ENCODE results near the gene CARS1.

DNA sequence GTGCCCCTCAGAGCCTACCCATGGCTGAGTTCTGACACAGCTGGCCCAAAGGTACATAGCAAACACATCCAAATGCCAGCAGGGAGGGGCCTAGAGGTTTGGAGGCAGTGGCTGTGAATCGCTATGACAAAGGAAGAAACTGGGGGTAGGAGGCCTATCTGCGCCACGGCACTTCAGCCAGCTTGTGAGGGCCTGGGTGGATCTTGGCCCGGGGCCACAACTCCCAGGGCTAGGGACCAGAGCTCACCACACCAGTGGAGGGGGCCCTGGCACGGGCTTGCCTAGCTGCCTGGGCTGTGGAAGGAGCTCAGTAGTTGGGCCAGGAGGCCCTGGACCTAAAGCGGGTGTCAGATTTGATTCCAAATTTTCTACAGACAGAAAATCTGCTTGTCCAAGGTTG is 55.7 kb downstream of the CARS1 start:
- TF ChIP-seq CTCF (IDR thresholded peaks at IDR 0.05; ENCODE audit: insufficient read depth, low read length, poor library complexity, severe bottlenecking) (no peak), EZH2phosphoT487 (conservative IDR thresholded peaks at IDR 0.05; ENCODE audit: low read length) (no peak)
